CD4-positive, CD25-positive, alpha-beta regulatory T cell (primary cell): Measurements from ENCODE around the gene CDIP1. TPM values are rescaled to one million over a fixed set of nuclear protein-coding genes. Genes with fewer than 3 reads are reported as not detected.

ENCODE experiments used
- ATAC-seq, 2 donors: fragments of 150-1000 bp; cut with Tn5 transposase; one replicate each; pipeline ENCODE4 v1.10.0; 2021; ENCODE audit warnings: low read depth in 2 of 2, moderate number of reproducible peaks in 2 of 2, moderate library complexity in 1 of 2
- DNase-seq, 3 donors: peaks; one replicate each; pipeline versions ENCODE4 v3.0.0 to v3.0.0-alpha.2; 2012 to 2022; ENCODE audit warnings: mixed read lengths in 1 of 3
- H3K27ac ChIP-seq: one replicate; pipeline ENCODE4 v1.7.0; 2013; ENCODE audit warnings: mild to moderate bottlenecking, low read length; ENCODE audit not compliant: insufficient read depth, poor library complexity, severe bottlenecking
- H3K27me3 ChIP-seq: one replicate; pipeline ENCODE4 v1.7.0; 2013; ENCODE audit warnings: low read length; ENCODE audit not compliant: control insufficient read depth, insufficient read depth
- H3K36me3 ChIP-seq: one replicate; pipeline ENCODE4 v1.7.0; 2013; ENCODE audit warnings: mild to moderate bottlenecking, low read length, moderate library complexity; ENCODE audit not compliant: control insufficient read depth, insufficient read depth
- H3K4me1 ChIP-seq: 2 replicates; pipeline ENCODE4 v1.7.0; 2013; ENCODE audit warnings: mild to moderate bottlenecking, low read length; ENCODE audit not compliant: insufficient read depth, control insufficient read depth, poor library complexity, severe bottlenecking
- H3K4me3 ChIP-seq: one replicate; pipeline ENCODE4 v1.7.0; 2013; ENCODE audit warnings: low read depth, mild to moderate bottlenecking, low read length, moderate library complexity
- H3K9me3 ChIP-seq, 2 experiments: 1 replicate in 1 of 2; 2 replicates in 1 of 2; pipeline ENCODE4 v1.7.0; 2013; ENCODE audit warnings: low read length in 2 of 2, mild to moderate bottlenecking in 1 of 2, moderate library complexity in 1 of 2; ENCODE audit not compliant: control insufficient read depth in 2 of 2
- H3K27ac Mint-ChIP-seq, 3 donors: one replicate each; pipeline ENCODE4 v1.8.0; 2020 to 2022; ENCODE audit warnings: mild to moderate bottlenecking in 3 of 3, mixed read lengths in 3 of 3, moderate library complexity in 2 of 3
- H3K27me3 Mint-ChIP-seq: one replicate; pipeline ENCODE4 v1.8.0; 2022; ENCODE audit warnings: mild to moderate bottlenecking, mixed read lengths
- H3K36me3 Mint-ChIP-seq: one replicate; pipeline ENCODE4 v1.8.0; 2020; ENCODE audit warnings: mixed read lengths
- H3K4me1 Mint-ChIP-seq, 4 donors: one replicate each; pipeline ENCODE4 v1.8.0; 2020 to 2022; ENCODE audit warnings: mixed read lengths in 4 of 4, mild to moderate bottlenecking in 1 of 4
- H3K4me3 Mint-ChIP-seq, 4 donors: one replicate each; pipeline ENCODE4 v1.8.0; 2020 to 2022; ENCODE audit warnings: mild to moderate bottlenecking in 4 of 4, mixed read lengths in 4 of 4, moderate library complexity in 3 of 4
- H3K9me3 Mint-ChIP-seq, 7 donors: one replicate each; pipeline ENCODE4 v1.8.0; 2020 to 2022; ENCODE audit warnings: mixed read lengths in 7 of 7, mild to moderate bottlenecking in 3 of 7, moderate library complexity in 2 of 7
- polyA plus RNA-seq, 4 donors: library from polyadenylated mRNA; unstranded; fragments of 300-500 nt; fragmentation: Illumina TruSeq; gene quantifications; one replicate each; pipeline ENCODE4 v1.2.3, GENCODE V29; 2021
- total RNA-seq: library from RNA; stranded (reverse); gene quantifications from one replicate; pipeline ENCODE4 v1.2.3, GENCODE V29; 2022

The CDIP1 gene
- total and polyA plus RNA-seq, 5 donors from 2014 or later = 16.4 to 29.8 (median 21.4) TPM

DNA sequence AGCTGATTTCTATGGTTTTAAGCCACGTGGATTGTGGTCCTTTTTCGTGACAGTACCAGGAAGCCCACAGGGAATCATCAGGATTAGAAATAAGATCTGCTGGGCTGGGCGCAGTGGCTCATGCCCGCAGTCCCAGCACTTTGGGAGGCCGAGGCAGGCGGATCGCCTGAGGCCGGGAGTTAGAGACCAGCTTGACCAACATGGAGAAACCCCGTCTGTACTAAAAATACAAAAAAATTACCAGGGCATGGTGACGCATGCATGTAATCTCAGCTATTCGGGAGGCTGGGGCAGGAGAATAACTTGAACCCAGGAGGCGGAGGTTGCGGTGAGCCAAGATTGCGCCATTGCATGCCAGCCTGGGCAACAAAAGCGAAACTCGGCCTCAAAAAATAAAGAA, 70.7 kb downstream of the CDIP1 start:
- Mint-ChIP-seq H3K9me3 (no peaks in the 10 kb centered on the region), H3K36me3 (peaks cover 13% of the 10 kb centered on the region), H3K27ac (no peak overlapping the region), H3K4me1 (peaks cover 5 to 32% (median 9%) of the 10 kb centered on the region in 4 donors), H3K4me3 (no peak overlapping the region), H3K27me3 (no peaks in the 10 kb centered on the region)
- no peak for DNase-seq
- H3K36me3 ChIP-seq = peaks cover 35% of the 10 kb centered on the region
- H3K4me1 ChIP-seq = no peaks in the 10 kb centered on the region
- no peaks in the 10 kb centered on the region for H3K27me3 ChIP-seq
- no peak for ATAC-seq
- no peaks in the 10 kb centered on the region for H3K9me3 ChIP-seq
- H3K4me3 ChIP-seq = no peak overlapping the region
- no peak overlapping the region for H3K27ac ChIP-seq

DNA sequence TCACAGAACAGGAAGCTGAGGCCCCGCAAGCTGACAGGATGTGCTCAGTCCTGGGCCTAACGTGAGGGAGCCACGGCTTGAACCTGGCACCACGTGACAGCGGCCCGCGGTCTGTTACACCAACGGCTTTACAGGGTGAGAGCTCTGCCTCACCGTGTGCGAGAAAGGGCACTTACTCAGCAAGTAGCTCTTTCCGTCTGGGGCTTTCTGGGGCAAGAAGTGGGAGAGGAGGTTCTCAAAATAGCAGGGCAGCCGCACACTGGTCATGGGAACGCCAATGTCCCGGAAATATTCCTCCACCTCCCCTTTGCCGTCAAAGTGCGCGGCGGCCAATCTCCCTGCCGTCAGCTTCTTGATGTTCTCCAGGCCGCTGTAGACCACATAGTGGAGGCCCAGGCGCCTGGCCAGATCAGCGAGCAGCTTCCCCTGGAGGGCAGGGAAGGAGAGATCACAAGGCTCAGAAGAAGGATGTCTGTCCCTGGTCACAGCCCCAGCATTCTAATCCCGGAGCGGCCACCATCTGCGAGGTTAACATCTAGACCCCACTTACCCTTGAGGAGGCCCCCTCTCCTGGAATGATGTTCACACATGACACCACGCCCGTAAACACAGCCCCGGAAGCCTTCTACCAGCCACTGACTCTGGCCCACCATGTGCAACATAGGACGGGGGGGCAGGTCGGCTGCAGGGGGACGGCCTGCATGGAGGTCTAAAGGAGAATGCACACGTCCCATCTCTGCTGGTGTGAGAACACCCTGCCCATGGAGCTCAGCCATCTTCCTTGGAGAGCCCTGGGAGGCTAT, 72.4 kb downstream of the CDIP1 start:
- Histone ChIP-seq H3K27ac (peak overlapping the region; percentile 50), H3K4me3 (no peak overlapping the region), H3K27me3 (no peaks in the 10 kb centered on the region), H3K36me3 (peaks cover 40% of the 10 kb centered on the region), H3K4me1 (no peaks in the 10 kb centered on the region), H3K9me3 (no peaks in the 10 kb centered on the region)
- Mint-ChIP-seq H3K4me3 (peak overlapping the region in 2 of 4 donors; percentile 15 to 69), H3K4me1 (peaks cover 0 to 22% (median 8%) of the 10 kb centered on the region in 4 donors), H3K9me3 (no peaks in the 10 kb centered on the region), H3K36me3 (peaks cover 13% of the 10 kb centered on the region), H3K27ac (peak overlapping the region; percentile 78 to 82 (median 81)), H3K27me3 (no peaks in the 10 kb centered on the region)
- peak in 2 of 3 donors; percentile 36 to 69 for DNase-seq
- peak; percentile 76 to 86 for ATAC-seq

DNA sequence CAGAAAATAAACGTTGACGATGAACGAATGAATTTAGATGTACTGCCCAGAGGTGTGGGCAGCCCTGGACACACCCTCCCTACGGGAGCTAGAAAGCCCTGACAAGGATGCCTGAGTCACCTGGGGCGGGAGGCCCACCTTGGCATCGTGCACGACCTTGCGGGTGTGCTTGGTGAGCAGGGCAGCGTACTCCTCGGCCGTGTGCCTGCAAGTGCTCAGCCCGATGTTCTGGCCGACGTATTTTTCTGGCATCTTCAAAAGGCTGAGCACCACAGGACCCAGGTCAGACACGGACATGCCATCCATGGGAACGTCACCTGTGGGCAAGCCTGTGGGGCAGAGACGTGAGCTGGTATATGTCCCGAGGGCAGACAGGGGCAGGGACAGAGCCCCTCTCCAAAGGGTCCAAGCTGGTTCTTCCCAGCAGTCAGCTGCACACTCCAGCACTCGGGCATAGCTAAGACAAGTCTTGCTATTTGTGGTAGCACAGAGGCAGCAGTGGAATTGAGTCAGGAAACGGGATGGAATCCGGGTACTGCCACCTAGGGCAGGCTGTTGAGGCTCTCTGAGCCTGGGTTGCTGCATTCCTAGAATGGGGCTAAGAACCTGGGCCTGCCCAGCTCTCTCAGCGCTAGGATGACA, 74.9 kb downstream of the CDIP1 start:
- Mint-ChIP-seq H3K9me3 (no peaks in the 10 kb centered on the region), H3K27ac (peak overlapping the region in 2 of 3 donors; percentile 65 to 71), H3K4me1 (peaks cover 7 to 32% (median 16%) of the 10 kb centered on the region in 4 donors), H3K4me3 (no peak overlapping the region), H3K36me3 (peaks cover 20% of the 10 kb centered on the region), H3K27me3 (no peaks in the 10 kb centered on the region)
- H3K4me1 ChIP-seq = peaks cover 8% of the 10 kb centered on the region
- DNase-seq (no peak), ATAC-seq (no peak)
- H3K27ac ChIP-seq = no peak overlapping the region
- no peaks in the 10 kb centered on the region for H3K9me3 ChIP-seq
- H3K36me3 ChIP-seq = peaks cover 36% of the 10 kb centered on the region
- no peak overlapping the region for H3K4me3 ChIP-seq
- no peaks in the 10 kb centered on the region for H3K27me3 ChIP-seq

DNA sequence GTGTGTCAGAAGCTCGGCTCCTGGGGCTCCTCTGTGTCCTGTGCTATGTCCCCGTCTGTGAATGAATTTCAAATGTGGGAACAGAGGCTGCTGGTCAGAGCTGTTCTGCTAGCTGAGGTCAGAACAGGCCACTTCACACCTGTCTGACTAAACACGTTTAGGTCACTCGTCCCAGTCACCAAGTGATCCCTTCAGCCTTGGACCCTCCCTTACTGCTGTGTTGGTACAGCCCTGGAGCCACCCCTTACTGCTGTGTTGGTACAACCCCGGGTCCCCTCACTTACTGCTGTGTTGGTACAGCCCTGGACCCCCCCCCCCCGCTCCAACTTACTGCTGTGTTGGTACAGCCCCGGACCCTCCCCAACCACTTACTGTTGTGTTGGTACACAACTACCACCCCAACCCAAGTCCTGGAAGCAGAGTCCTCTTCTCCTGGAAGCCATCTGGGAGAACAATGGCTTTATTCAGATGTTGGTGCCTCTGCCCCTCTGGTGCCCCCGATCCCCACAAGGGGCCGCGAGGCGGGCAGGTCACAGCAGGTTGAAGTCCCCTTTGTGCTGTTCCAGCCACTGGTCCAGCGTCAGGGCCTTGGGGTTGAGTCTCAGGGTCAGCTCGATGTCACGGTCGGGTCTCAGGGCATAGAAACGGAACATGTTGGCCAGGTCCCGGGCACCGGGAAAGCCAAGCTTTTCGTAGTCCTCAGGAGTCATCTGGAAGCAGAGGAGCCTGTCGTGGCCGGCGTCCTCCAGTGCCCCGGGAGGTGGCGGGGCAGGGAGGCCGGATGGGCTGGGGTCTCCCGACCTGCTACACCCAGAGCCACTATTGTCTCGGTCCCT, 77.1 kb downstream of the CDIP1 start:
- peaks cover 39% of the 10 kb centered on the region for H3K36me3 ChIP-seq
- Mint-ChIP-seq H3K27me3 (no peaks in the 10 kb centered on the region), H3K4me3 (no peak overlapping the region), H3K9me3 (no peaks in the 10 kb centered on the region), H3K4me1 (peaks cover 7 to 25% (median 14%) of the 10 kb centered on the region in 4 donors), H3K36me3 (peaks cover 18% of the 10 kb centered on the region), H3K27ac (peak overlapping the region in 1 of 3 donors; percentile 67)
- no peak overlapping the region for H3K27ac ChIP-seq
- H3K4me3 ChIP-seq = no peak overlapping the region
- ATAC-seq (no peak), DNase-seq (no peak)
- H3K9me3 ChIP-seq = no peaks in the 10 kb centered on the region
- H3K27me3 ChIP-seq = no peaks in the 10 kb centered on the region
- H3K4me1 ChIP-seq = peaks cover 8% of the 10 kb centered on the region

DNA sequence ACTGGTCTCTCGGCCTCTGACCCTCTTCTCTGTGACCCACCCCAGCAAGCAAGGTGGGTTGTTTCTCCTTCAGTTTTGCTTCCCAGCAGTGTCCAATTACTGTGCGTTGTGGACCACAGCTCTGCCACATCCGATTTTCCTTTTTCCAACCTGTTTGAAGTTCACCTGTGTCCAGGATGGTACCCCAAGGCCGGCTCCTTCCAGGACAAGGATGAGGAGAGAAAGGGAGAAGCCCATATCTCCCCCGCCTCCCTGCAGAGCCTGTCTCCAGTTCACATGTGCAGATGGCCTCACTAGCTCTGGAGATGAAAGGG, 77.7 kb downstream of the CDIP1 start:
- DNase-seq = no peak
- Histone ChIP-seq H3K4me1 (peaks cover 8% of the 10 kb centered on the region), H3K27me3 (no peaks in the 10 kb centered on the region), H3K27ac (no peak overlapping the region), H3K36me3 (peaks cover 41% of the 10 kb centered on the region), H3K9me3 (no peaks in the 10 kb centered on the region), H3K4me3 (no peak overlapping the region)
- Mint-ChIP-seq H3K9me3 (no peaks in the 10 kb centered on the region), H3K4me3 (peak overlapping the region in 1 of 4 donors; percentile 31), H3K36me3 (peaks cover 18% of the 10 kb centered on the region), H3K27me3 (no peaks in the 10 kb centered on the region), H3K27ac (peak overlapping the region in 1 of 3 donors; percentile 67), H3K4me1 (peaks cover 7 to 19% (median 12%) of the 10 kb centered on the region in 4 donors)
- no peak for ATAC-seq

Other genes with a start within 250 kb of the CDIP1 start
- not detected for gene GLIS2, start 222.7 kb downstream of the CDIP1 start, total RNA-seq
- under 1 TPM in 1 of 4 donors, not detected in 3; 0.03 TPM for gene GLIS2, start 222.7 kb downstream of the CDIP1 start, polyA plus RNA-seq
- gene PAM16, start 187.5 kb downstream of the CDIP1 start, total RNA-seq = 39.6 TPM
- 10 to 100 TPM; 26.2 to 44.9 (median 40.1) TPM for gene PAM16, start 187.5 kb downstream of the CDIP1 start, polyA plus RNA-seq
- gene VASN, start 166.9 kb downstream of the CDIP1 start, total RNA-seq = 0.57 TPM
- under 1 TPM in 1 of 4 donors, not detected in 3; 0.14 TPM for gene VASN, start 166.9 kb downstream of the CDIP1 start, polyA plus RNA-seq
- gene CORO7, start 122.2 kb downstream of the CDIP1 start, total RNA-seq = 718 TPM
- gene CORO7, start 122.2 kb downstream of the CDIP1 start, polyA plus RNA-seq = 10 to 100 TPM; 52.5 to 69.3 (median 59.4) TPM
- gene DNAJA3, start 112.9 kb downstream of the CDIP1 start, total RNA-seq = 27.0 TPM
- 10 to 100 TPM; 27.5 to 49.7 (median 41.8) TPM for gene DNAJA3, start 112.9 kb downstream of the CDIP1 start, polyA plus RNA-seq
- 40.7 TPM for gene NMRAL1, start 64.1 kb downstream of the CDIP1 start, total RNA-seq
- gene NMRAL1, start 64.1 kb downstream of the CDIP1 start, polyA plus RNA-seq = 10 to 100 TPM; 45.6 to 61.7 (median 51.6) TPM
- 41.2 TPM for gene HMOX2, start 62.4 kb downstream of the CDIP1 start, total RNA-seq
- 100 to 1,000 TPM; 104 to 145 (median 126) TPM for gene HMOX2, start 62.4 kb downstream of the CDIP1 start, polyA plus RNA-seq
- 0.17 TPM for gene C16orf96, start 17.6 kb upstream of the CDIP1 start, total RNA-seq
- not detected for gene C16orf96, start 17.6 kb upstream of the CDIP1 start, polyA plus RNA-seq
- 53.7 TPM for gene UBALD1, start 76.1 kb upstream of the CDIP1 start, total RNA-seq
- 1 to 10 TPM; 5.1 to 7.3 (median 5.4) TPM for gene UBALD1, start 76.1 kb upstream of the CDIP1 start, polyA plus RNA-seq
- 78.2 TPM for gene MGRN1, start 86.1 kb upstream of the CDIP1 start, total RNA-seq
- gene MGRN1, start 86.1 kb upstream of the CDIP1 start, polyA plus RNA-seq = 1 to 10 TPM; 2.5 to 4.7 (median 4.4) TPM
- gene NUDT16L1, start 154.8 kb upstream of the CDIP1 start, total RNA-seq = 43.7 TPM
- gene NUDT16L1, start 154.8 kb upstream of the CDIP1 start, polyA plus RNA-seq = 100 to 1,000 TPM in 1 of 4 donors, 10 to 100 TPM in 3; 77.8 to 110 (median 91.5) TPM
- gene ANKS3, start 195.5 kb upstream of the CDIP1 start, total RNA-seq = 20.4 TPM
- 1 to 10 TPM; 1.4 to 4.0 (median 2.5) TPM for gene ANKS3, start 195.5 kb upstream of the CDIP1 start, polyA plus RNA-seq
- not detected for gene DNAAF8, start 195.8 kb upstream of the CDIP1 start, total RNA-seq
- gene DNAAF8, start 195.8 kb upstream of the CDIP1 start, polyA plus RNA-seq = under 1 TPM in 1 of 4 donors, not detected in 3; 0.06 TPM
- 12.3 TPM for gene ZNF500, start 228.4 kb upstream of the CDIP1 start, total RNA-seq
- 10 to 100 TPM in 2 of 4 donors, 1 to 10 TPM in 2; 4.5 to 16.9 (median 12.1) TPM for gene ZNF500, start 228.4 kb upstream of the CDIP1 start, polyA plus RNA-seq
- 0.27 TPM for gene SEPTIN12, start 249.6 kb upstream of the CDIP1 start, total RNA-seq
- gene SEPTIN12, start 249.6 kb upstream of the CDIP1 start, polyA plus RNA-seq = not detected